ENCODE measurements around the gene SLC25A46.

- TF ChIP-seq ZNF121 (tag by site-specific recombination; IDR thresholded peaks at IDR 0.05) = no peak
- no peak for TF ChIP-seq ZNF311 (tag by site-specific recombination; IDR thresholded peaks at IDR 0.05; ENCODE audit: borderline replicate concordance)
- TF ChIP-seq ZNF610 (tag by site-specific recombination; IDR thresholded peaks at IDR 0.05; ENCODE audit: borderline replicate concordance) = no peak
- TF ChIP-seq ZNF639 (tag by site-specific recombination; IDR thresholded peaks at IDR 0.05) = no peak
- no peak for TF ChIP-seq CTCF (tag by site-specific recombination; IDR thresholded peaks at IDR 0.05)
Measured at GRCh38 chr5:110769000-110769681, 30.3 kb downstream of the SLC25A46 start.

Data from HEK293 (cell line).